ENCODE data around the gene ZNF79.

GRCh38 chr9:127417131-127418036 lies 6.8 kb upstream of the ZNF79 start:
- TF ChIP-seq, protein P1, sequence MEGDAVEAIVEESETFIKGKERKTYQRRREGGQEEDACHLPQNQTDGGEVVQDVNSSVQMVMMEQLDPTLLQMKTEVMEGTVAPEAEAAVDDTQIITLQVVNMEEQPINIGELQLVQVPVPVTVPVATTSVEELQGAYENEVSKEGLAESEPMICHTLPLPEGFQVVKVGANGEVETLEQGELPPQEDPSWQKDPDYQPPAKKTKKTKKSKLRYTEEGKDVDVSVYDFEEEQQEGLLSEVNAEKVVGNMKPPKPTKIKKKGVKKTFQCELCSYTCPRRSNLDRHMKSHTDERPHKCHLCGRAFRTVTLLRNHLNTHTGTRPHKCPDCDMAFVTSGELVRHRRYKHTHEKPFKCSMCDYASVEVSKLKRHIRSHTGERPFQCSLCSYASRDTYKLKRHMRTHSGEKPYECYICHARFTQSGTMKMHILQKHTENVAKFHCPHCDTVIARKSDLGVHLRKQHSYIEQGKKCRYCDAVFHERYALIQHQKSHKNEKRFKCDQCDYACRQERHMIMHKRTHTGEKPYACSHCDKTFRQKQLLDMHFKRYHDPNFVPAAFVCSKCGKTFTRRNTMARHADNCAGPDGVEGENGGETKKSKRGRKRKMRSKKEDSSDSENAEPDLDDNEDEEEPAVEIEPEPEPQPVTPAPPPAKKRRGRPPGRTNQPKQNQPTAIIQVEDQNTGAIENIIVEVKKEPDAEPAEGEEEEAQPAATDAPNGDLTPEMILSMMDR (conservative IDR thresholded peaks at IDR 0.05; ENCODE audit: low read depth, low read length) = no peak
- TF ChIP-seq EZH2 (IDR thresholded peaks at IDR 0.05; ENCODE audit: borderline replicate concordance, low read depth, low read length, poor library complexity, severe bottlenecking) = no peak
